Astrocyte of the spinal cord (primary cell): ENCODE results near the gene FXYD4.

Experiments
- DNase-seq: peaks from one replicate; pipeline ENCODE4 v3.0.0; 2011; ENCODE audit warnings: low read depth, low spot score
- H3K4me3 ChIP-seq: 2 replicates; pipeline ENCODE4 v1.5.1; 2011; ENCODE audit warnings: low read depth, mild to moderate bottlenecking, low read length, moderate library complexity
- CTCF ChIP-seq: IDR thresholded peaks from 2 replicates; pipeline ENCODE4 v1.5.1; 2012; ENCODE audit warnings: low read depth, mild to moderate bottlenecking, low read length, inconsistent platforms
- in situ Hi-C: cut with HindIII; loops from 2 replicates; pipeline ENCODE4 v1.10.0; 2017; ENCODE audit warnings: low sequenced_read_pairs

Gene FXYD4

GRCh38 chr10:43362191-43362839 lies 9.1 kb upstream of the FXYD4 start:
- in situ Hi-C loops, result no loop called here
- H3K4me3 ChIP-seq, result peak overlapping the region; percentile 47
- DNase-seq, result peak; percentile 90
- TF ChIP-seq CTCF, result peak; percentile 51

- no peak for DNase-seq
- no peak overlapping the region for H3K4me3 ChIP-seq
- TF ChIP-seq CTCF, result no peak
- in situ Hi-C loops, result no loop called here
These were observed 6.4 kb upstream of the FXYD4 start for GRCh38 chr10:43365001-43365400.

GRCh38 chr10:43369921-43370320 lies 1.5 kb upstream of the FXYD4 start:
- TF ChIP-seq CTCF, result no peak
- in situ Hi-C loops, result no loop called here
- no peak overlapping the region for H3K4me3 ChIP-seq
- no peak for DNase-seq

- in situ Hi-C loops, result no loop called here
- no peak for DNase-seq
- no peak overlapping the region for H3K4me3 ChIP-seq
- TF ChIP-seq CTCF, result no peak
These were observed 693 bp upstream of the FXYD4 start for GRCh38 chr10:43370671-43371215.

GRCh38 chr10:43372765-43373361 lies 1.4 kb downstream of the FXYD4 start:
- no peak overlapping the region for H3K4me3 ChIP-seq
- no peak for TF ChIP-seq CTCF
- in situ Hi-C loops, result no loop called here
- DNase-seq, result no peak

GRCh38 chr10:43373461-43373860 lies 2.0 kb downstream of the FXYD4 start:
- DNase-seq, result no peak
- no peak for TF ChIP-seq CTCF
- in situ Hi-C loops, result no loop called here
- H3K4me3 ChIP-seq, result no peak overlapping the region
